K562 (cell line): ENCODE results near the gene RNF181. TPM values are rescaled to one million over a fixed set of nuclear protein-coding genes. Genes with fewer than 3 reads are reported as not detected.
A peak's percentile ranks its signal among the peaks of the same experiment; 100 is the strongest.

Source experiments
- CEBPB ChIP-seq: fragments of 450-650 bp; IDR thresholded peaks from 2 replicates; pipeline ENCODE4 v1.6.1; 2016; ENCODE audit warnings: missing genetic modification characterization, missing compliant biosample characterization
- CEBPG ChIP-seq, 3 experiments: fragments of 200-800 bp in 1 of 3; sonication (Bioruptor generic) in 1 of 3; sonication (generic) in 1 of 3; formaldehyde crosslinking in 1 of 3; IDR thresholded peaks in 2 of 3; conservative IDR thresholded peaks in 1 of 3; 2 replicates each; pipeline versions ENCODE4 v1.6.1 to v1.8.0; 2016 to 2022; ENCODE audit warnings: missing compliant biosample characterization in 2 of 3, missing genetic modification characterization in 2 of 3, mild to moderate bottlenecking in 1 of 3, missing genetic modification reagents in 1 of 3
- FOS ChIP-seq: IDR thresholded peaks from 3 replicates; pipeline ENCODE4 v1.6.1; 2011; ENCODE audit not compliant: insufficient read length; ENCODE audit errors: extremely low read depth
- HDAC2 ChIP-seq: fragments of 450-650 bp; IDR thresholded peaks from 2 replicates; pipeline ENCODE4 v1.6.1; 2016; ENCODE audit warnings: mild to moderate bottlenecking
- KAT7 ChIP-seq: sonication (generic); formaldehyde crosslinking; IDR thresholded peaks from 2 replicates; pipeline ENCODE4 v1.8.0; 2022; ENCODE audit warnings: missing genetic modification reagents, mild to moderate bottlenecking, borderline replicate concordance
- NBN ChIP-seq: fragments of 450-650 bp; IDR thresholded peaks from 2 replicates; pipeline ENCODE4 v1.6.1; 2016; ENCODE audit warnings: low read depth, mild to moderate bottlenecking
- NR2C1 ChIP-seq, 2 experiments: fragments of 450-650 bp; IDR thresholded peaks; 2 replicates each; pipeline ENCODE4 v1.6.1; 2017; ENCODE audit warnings: mild to moderate bottlenecking in 2 of 2, antibody characterized with exemption in 1 of 2, inconsistent platforms in 1 of 2, missing compliant biosample characterization in 1 of 2, missing genetic modification characterization in 1 of 2
- POLR3G ChIP-seq: IDR thresholded peaks from 2 replicates; pipeline ENCODE4 v1.6.1; 2011; ENCODE audit not compliant: insufficient read length, insufficient replicate concordance; ENCODE audit errors: extremely low read depth
- POU5F1 ChIP-seq: fragments of 150-350 bp; IDR thresholded peaks from 2 replicates; pipeline ENCODE4 v1.6.1; 2014; ENCODE audit warnings: borderline replicate concordance, low read length, low read depth, mild to moderate bottlenecking; ENCODE audit not compliant: partially characterized antibody
- RHOXF2B ChIP-seq: fragments of 250-450 bp; sonication (Bioruptor Pico); conservative IDR thresholded peaks from 2 replicates; pipeline ENCODE4 v1.5.1; 2021
- YY1 ChIP-seq, 3 experiments: IDR thresholded peaks; 2 replicates each; pipeline ENCODE4 v1.6.1; 2011; ENCODE audit warnings: low read length in 2 of 3, mild to moderate bottlenecking in 2 of 3, moderate library complexity in 2 of 3, borderline replicate concordance in 1 of 3, control low read depth in 1 of 3, low read depth in 1 of 3; ENCODE audit not compliant: insufficient read depth in 3 of 3, insufficient replicate concordance in 2 of 3, control insufficient read depth in 1 of 3, insufficient read length in 1 of 3; ENCODE audit errors: extremely low read depth in 1 of 3
- ZC3H11A ChIP-seq: IDR thresholded peaks from 2 replicates; pipeline ENCODE4 v1.6.1; 2012; ENCODE audit warnings: low read depth, low read length, improper control_type of control experiment
- polyA plus RNA-seq, 8 experiments: library from polyadenylated mRNA; depleted of rRNA in 4 of 8; stranded (reverse) in 5 of 8; unstranded in 3 of 8; fragments of >200 nt; fragmentation: Nextera tagmentation in 2 of 8; fragmentation: Illumina TruSeq in 1 of 8; extraction: Ambion mirVana in 2 of 8; extraction: Trizol in 1 of 8; gene quantifications; 2 replicates each; pipeline versions ENCODE4 v1.2.1 to v1.2.3, GENCODE V29; 2011 to 2014; ENCODE audit warnings: inconsistent platforms in 1 of 8, missing spikeins in 1 of 8
- total RNA-seq, 7 experiments: library from RNA; depleted of rRNA in 6 of 7; stranded (reverse); fragments of >200 nt in 6 of 7; fragmentation: Illumina TruSeq in 2 of 7; extraction: Trizol in 2 of 7; gene quantifications; 2 replicates each; pipeline versions ENCODE4 v1.2.1 to v1.2.3, GENCODE V29; 2011 to 2021; ENCODE audit warnings: low replicate concordance in 1 of 7
- TF ChIP-seq, protein P1 (sequence below): fragments of 150-350 bp; conservative IDR thresholded peaks from 2 replicates; pipeline ENCODE4 v1.6.1; 2014; ENCODE audit warnings: low read length
- TF ChIP-seq, protein P2 (sequence below), 3 experiments: fragments of 200-800 bp in 1 of 3; sonication (Bioruptor generic) in 1 of 3; sonication (generic) in 1 of 3; formaldehyde crosslinking in 1 of 3; IDR thresholded peaks; 2 replicates each; pipeline versions ENCODE4 v1.6.1 to v1.8.0; 2016 to 2022; ENCODE audit warnings: mild to moderate bottlenecking in 2 of 3, missing compliant biosample characterization in 2 of 3, missing genetic modification characterization in 2 of 3, missing genetic modification reagents in 1 of 3
- TF ChIP-seq, protein P3 (sequence below): sonication (generic); IDR thresholded peaks from 2 replicates; pipeline ENCODE4 v1.6.1; 2016
- TF ChIP-seq, protein P4 (sequence below): sonication (generic); formaldehyde crosslinking; IDR thresholded peaks from 2 replicates; pipeline ENCODE4 v1.8.1; 2022; ENCODE audit warnings: missing genetic modification reagents

RNF181 gene
- total and polyA plus RNA-seq, 9 of the 15 experiments (the other 6 are each of a cell fraction or from before 2014, with no cell fraction given), result 139 to 492 (median 253) TPM

DNA sequence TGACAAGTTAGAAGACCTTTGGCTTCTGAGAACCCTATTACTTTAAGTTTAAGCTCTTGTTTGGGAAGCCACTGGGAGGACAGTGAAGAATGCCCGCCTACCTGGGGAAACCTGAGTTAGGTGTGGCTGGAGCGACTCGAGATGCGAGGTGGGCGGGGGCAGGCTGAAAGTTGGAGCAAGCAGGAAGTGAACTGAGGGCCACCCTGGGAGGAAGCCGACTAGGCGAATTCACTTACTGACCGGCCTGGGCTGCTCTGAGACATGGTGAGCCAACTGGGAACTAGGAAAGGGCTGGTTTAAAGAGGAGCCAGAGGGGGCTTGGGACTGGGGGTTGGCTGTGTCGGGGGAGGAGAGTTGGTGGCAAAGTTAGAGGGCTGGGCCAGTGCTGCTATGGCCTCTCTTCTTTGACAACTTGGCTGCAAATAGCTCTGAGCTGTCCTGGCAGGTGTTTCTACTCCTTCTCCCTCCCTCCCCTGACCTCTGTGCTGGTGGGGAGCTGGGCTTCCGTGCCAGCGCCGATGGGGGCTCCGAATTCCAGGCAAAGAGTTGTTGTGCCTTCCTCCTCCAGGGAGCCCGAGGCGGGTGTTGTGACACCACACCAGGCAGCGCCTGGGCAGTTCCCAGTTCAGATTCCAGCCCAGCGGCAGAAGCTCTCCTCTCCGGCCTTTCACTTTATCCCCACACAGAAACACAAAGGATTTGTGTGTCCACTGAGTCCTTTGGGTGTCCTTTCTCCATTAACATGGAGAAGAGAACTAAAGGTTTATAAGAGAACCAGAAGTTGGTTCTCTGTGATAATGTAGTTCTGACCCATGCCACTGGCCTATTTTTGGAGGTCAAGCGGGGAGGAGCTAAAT lies 17.9 kb upstream of the RNF181 start, which contains the start of gene VAMP8 (continued):
- TF ChIP-seq CEBPG (CRISPR knock-in tag; IDR thresholded peaks at IDR 0.05), result no peak
- TF ChIP-seq CEBPG (tag; conservative IDR thresholded peaks at IDR 0.05 in 1 of 2, IDR thresholded peaks at IDR 0.05 in 1 of 2), result peak in 1 of 2 experiments; percentile 58; a peak in 2 of 4 replicates
- no peak for TF ChIP-seq HDAC2
- no peak for TF ChIP-seq RHOXF2B
- TF ChIP-seq POU5F1, result no peak
- 0 out of 2 replicates have a peak, but pooled peaks have one; percentile 3 for TF ChIP-seq KAT7
- no peak for TF ChIP-seq ZC3H11A
- TF ChIP-seq, protein P1, sequence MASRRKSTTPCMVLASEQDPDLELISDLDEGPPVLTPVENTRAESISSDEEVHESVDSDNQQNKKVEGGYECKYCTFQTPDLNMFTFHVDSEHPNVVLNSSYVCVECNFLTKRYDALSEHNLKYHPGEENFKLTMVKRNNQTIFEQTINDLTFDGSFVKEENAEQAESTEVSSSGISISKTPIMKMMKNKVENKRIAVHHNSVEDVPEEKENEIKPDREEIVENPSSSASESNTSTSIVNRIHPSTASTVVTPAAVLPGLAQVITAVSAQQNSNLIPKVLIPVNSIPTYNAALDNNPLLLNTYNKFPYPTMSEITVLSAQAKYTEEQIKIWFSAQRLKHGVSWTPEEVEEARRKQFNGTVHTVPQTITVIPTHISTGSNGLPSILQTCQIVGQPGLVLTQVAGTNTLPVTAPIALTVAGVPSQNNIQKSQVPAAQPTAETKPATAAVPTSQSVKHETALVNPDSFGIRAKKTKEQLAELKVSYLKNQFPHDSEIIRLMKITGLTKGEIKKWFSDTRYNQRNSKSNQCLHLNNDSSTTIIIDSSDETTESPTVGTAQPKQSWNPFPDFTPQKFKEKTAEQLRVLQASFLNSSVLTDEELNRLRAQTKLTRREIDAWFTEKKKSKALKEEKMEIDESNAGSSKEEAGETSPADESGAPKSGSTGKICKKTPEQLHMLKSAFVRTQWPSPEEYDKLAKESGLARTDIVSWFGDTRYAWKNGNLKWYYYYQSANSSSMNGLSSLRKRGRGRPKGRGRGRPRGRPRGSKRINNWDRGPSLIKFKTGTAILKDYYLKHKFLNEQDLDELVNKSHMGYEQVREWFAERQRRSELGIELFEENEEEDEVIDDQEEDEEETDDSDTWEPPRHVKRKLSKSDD, result 0 out of 2 replicates have a peak, but pooled peaks have one; percentile 38
- TF ChIP-seq, protein P2, sequence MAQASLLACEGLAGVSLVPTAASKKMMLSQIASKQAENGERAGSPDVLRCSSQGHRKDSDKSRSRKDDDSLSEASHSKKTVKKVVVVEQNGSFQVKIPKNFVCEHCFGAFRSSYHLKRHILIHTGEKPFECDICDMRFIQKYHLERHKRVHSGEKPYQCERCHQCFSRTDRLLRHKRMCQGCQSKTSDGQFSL (CRISPR knock-in tag; IDR thresholded peaks at IDR 0.05), result no peak
- TF ChIP-seq, protein P2 (tag; IDR thresholded peaks at IDR 0.05), result no peak; a peak in 1 of 4 replicates
- TF ChIP-seq CEBPB, result peak; percentile 67
- TF ChIP-seq YY1 (IDR thresholded peaks at IDR 0.05; ENCODE audit: borderline replicate concordance in 1 of 3, control insufficient read depth in 1 of 3, extremely low read depth in 1 of 3, insufficient read depth in 3 of 3, insufficient read length in 1 of 3, insufficient replicate concordance in 2 of 3, low read depth in 1 of 3, low read length in 2 of 3), result peak in 2 of 3 experiments; percentile 43 to 59
- TF ChIP-seq, protein P3, sequence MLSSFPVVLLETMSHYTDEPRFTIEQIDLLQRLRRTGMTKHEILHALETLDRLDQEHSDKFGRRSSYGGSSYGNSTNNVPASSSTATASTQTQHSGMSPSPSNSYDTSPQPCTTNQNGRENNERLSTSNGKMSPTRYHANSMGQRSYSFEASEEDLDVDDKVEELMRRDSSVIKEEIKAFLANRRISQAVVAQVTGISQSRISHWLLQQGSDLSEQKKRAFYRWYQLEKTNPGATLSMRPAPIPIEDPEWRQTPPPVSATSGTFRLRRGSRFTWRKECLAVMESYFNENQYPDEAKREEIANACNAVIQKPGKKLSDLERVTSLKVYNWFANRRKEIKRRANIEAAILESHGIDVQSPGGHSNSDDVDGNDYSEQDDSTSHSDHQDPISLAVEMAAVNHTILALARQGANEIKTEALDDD, result 0 out of 2 replicates have a peak, but pooled peaks have one; percentile 35
- TF ChIP-seq, protein P4, sequence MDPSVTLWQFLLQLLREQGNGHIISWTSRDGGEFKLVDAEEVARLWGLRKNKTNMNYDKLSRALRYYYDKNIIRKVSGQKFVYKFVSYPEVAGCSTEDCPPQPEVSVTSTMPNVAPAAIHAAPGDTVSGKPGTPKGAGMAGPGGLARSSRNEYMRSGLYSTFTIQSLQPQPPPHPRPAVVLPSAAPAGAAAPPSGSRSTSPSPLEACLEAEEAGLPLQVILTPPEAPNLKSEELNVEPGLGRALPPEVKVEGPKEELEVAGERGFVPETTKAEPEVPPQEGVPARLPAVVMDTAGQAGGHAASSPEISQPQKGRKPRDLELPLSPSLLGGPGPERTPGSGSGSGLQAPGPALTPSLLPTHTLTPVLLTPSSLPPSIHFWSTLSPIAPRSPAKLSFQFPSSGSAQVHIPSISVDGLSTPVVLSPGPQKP (CRISPR knock-in tag), result no peak
- TF ChIP-seq NBN, result no peak
- TF ChIP-seq POLR3G, result no peak
- no peak for TF ChIP-seq NR2C1 (IDR thresholded peaks at IDR 0.05)
- TF ChIP-seq NR2C1 (tag; IDR thresholded peaks at IDR 0.05), result peak; percentile 17; the same call in 1 of the 2 replicates
- TF ChIP-seq FOS, result no peak
